PC-9 (cell line): ENCODE measurements around the gene RAB10.

Experiments
- EZH2 ChIP-seq: fragments of 200-600 bp; sonication (generic); IDR thresholded peaks from 2 replicates; pipeline ENCODE4 v1.8.0; 2017; ENCODE audit warnings: antibody characterized with exemption, low read depth
- TF ChIP-seq, protein P1 (sequence below): fragments of 200-600 bp; sonication (generic); conservative IDR thresholded peaks from 2 replicates; pipeline ENCODE4 v1.6.1; 2017; ENCODE audit warnings: mixed run types, antibody characterized with exemption, mild to moderate bottlenecking, moderate library complexity

DNA sequence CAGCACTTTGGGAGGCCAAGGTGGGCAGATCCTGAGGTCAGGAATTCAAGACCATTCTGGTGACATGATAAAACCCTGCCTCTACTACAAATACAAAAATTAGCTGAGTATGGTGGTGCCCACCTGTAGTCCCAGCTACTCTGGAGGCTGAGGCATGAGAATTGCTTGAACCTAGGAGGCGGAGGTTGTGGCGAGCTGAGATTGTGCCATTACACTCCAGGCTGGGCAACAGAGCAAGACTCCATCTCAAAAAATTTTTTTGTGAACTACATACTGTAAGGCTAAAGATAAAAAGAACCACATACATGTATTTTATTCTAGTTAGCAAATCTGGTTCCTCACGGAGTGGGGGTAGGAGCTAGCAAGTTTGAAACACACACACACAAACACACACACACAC, 45.1 kb downstream of the RAB10 start:
- TF ChIP-seq, protein P1, sequence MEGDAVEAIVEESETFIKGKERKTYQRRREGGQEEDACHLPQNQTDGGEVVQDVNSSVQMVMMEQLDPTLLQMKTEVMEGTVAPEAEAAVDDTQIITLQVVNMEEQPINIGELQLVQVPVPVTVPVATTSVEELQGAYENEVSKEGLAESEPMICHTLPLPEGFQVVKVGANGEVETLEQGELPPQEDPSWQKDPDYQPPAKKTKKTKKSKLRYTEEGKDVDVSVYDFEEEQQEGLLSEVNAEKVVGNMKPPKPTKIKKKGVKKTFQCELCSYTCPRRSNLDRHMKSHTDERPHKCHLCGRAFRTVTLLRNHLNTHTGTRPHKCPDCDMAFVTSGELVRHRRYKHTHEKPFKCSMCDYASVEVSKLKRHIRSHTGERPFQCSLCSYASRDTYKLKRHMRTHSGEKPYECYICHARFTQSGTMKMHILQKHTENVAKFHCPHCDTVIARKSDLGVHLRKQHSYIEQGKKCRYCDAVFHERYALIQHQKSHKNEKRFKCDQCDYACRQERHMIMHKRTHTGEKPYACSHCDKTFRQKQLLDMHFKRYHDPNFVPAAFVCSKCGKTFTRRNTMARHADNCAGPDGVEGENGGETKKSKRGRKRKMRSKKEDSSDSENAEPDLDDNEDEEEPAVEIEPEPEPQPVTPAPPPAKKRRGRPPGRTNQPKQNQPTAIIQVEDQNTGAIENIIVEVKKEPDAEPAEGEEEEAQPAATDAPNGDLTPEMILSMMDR = no peak
- no peak for TF ChIP-seq EZH2
